Measurements from ENCODE around the gene FSTL4.

Gene FSTL4

GRCh38 chr5:133612249-133612860 is at the start of gene FSTL4:
Gene FSTL4 (minus strand): TSS chr5:133612541.
- ATAC-seq, result no peak
- TF ChIP-seq ZNF70 (CRISPR knock-in tag; IDR thresholded peaks at IDR 0.05), result no peak
- no peak for TF ChIP-seq ESRRG (CRISPR knock-in tag; IDR thresholded peaks at IDR 0.05)
- no peak for TF ChIP-seq ZNF565 (CRISPR knock-in tag; conservative IDR thresholded peaks at IDR 0.05; ENCODE audit: low read depth)
- no peak for TF ChIP-seq CREB5 (CRISPR knock-in tag; IDR thresholded peaks at IDR 0.05; ENCODE audit: low read depth)
- no peak for TF ChIP-seq TOX (CRISPR knock-in tag; IDR thresholded peaks at IDR 0.05; ENCODE audit: borderline replicate concordance)
- TF ChIP-seq TSHZ2 (CRISPR knock-in tag; IDR thresholded peaks at IDR 0.05), result no peak
- no peak for TF ChIP-seq ZC3H10 (CRISPR knock-in tag; IDR thresholded peaks at IDR 0.05)
- no peak for TF ChIP-seq ZFP30 (CRISPR knock-in tag; IDR thresholded peaks at IDR 0.05)
- no peak for TF ChIP-seq RARB (CRISPR knock-in tag; IDR thresholded peaks at IDR 0.05)
- no peak for TF ChIP-seq ISL1 (CRISPR knock-in tag; IDR thresholded peaks at IDR 0.05)
- TF ChIP-seq ZFP3 (CRISPR knock-in tag; IDR thresholded peaks at IDR 0.05), result no peak
- TF ChIP-seq ZNF8 (CRISPR knock-in tag; IDR thresholded peaks at IDR 0.05), result no peak
- no peak for TF ChIP-seq BACH2 (CRISPR knock-in tag; IDR thresholded peaks at IDR 0.05; ENCODE audit: borderline replicate concordance)
- no peak for TF ChIP-seq CSDC2 (CRISPR knock-in tag; IDR thresholded peaks at IDR 0.05)
- TF ChIP-seq POU6F1 (CRISPR knock-in tag; IDR thresholded peaks at IDR 0.05; ENCODE audit: borderline replicate concordance, low read depth), result no peak

GRCh38 chr5:133661389-133661788 is 49.0 kb upstream of the FSTL4 start:
- no peak for ATAC-seq
- no peak for TF ChIP-seq ESRRG (CRISPR knock-in tag; IDR thresholded peaks at IDR 0.05)
- TF ChIP-seq CSRNP3 (CRISPR knock-in tag; IDR thresholded peaks at IDR 0.05), result no peak

GRCh38 chr5:133658327-133658726 is 46.0 kb upstream of the FSTL4 start:
- TF ChIP-seq CSDC2 (CRISPR knock-in tag; IDR thresholded peaks at IDR 0.05) (no peak), BACH2 (CRISPR knock-in tag; IDR thresholded peaks at IDR 0.05; ENCODE audit: borderline replicate concordance) (no peak), ISL1 (CRISPR knock-in tag; IDR thresholded peaks at IDR 0.05) (no peak), ZNF565 (CRISPR knock-in tag; conservative IDR thresholded peaks at IDR 0.05; ENCODE audit: low read depth) (no peak)
- ATAC-seq, result no peak

- no peak for ATAC-seq
- TF ChIP-seq ZFP3 (CRISPR knock-in tag; IDR thresholded peaks at IDR 0.05) (no peak), RARB (CRISPR knock-in tag; IDR thresholded peaks at IDR 0.05) (no peak), PPARA (CRISPR knock-in tag; IDR thresholded peaks at IDR 0.05; ENCODE audit: borderline replicate concordance) (no peak), CREB5 (CRISPR knock-in tag; IDR thresholded peaks at IDR 0.05; ENCODE audit: low read depth) (no peak), TSHZ2 (CRISPR knock-in tag; IDR thresholded peaks at IDR 0.05) (no peak), CSRNP3 (CRISPR knock-in tag; IDR thresholded peaks at IDR 0.05) (no peak), OSR1 (CRISPR knock-in tag; IDR thresholded peaks at IDR 0.05) (no peak), TCF4 (CRISPR knock-in tag; IDR thresholded peaks at IDR 0.05; ENCODE audit: borderline replicate concordance) (no peak), PATZ1 (CRISPR knock-in tag; IDR thresholded peaks at IDR 0.05; ENCODE audit: borderline replicate concordance) (no peak), ZNF70 (CRISPR knock-in tag; IDR thresholded peaks at IDR 0.05) (no peak), ESRRG (CRISPR knock-in tag; IDR thresholded peaks at IDR 0.05) (no peak)
Measured at GRCh38 chr5:133657036-133657435, 44.7 kb upstream of the FSTL4 start.
